Endothelial cell of umbilical vein (primary cell): Measurements from ENCODE around the gene DHX34.

ENCODE experiments used
- EZH2 ChIP-seq: IDR thresholded peaks from 2 replicates; pipeline ENCODE4 v1.6.1; 2012; ENCODE audit warnings: borderline replicate concordance, low read depth, mild to moderate bottlenecking, moderate library complexity, low read length, inconsistent platforms; ENCODE audit not compliant: severe bottlenecking
- POLR2AphosphoS5 ChIP-seq: IDR thresholded peaks from 2 replicates; pipeline ENCODE4 v1.6.1; 2012; ENCODE audit warnings: low read depth, mild to moderate bottlenecking, control low read depth, low read length, moderate library complexity; ENCODE audit not compliant: insufficient read depth
- TF ChIP-seq, protein P1 (sequence below), 2 donors: IDR thresholded peaks; 1 replicate in 1 of 2; 2 replicates in 1 of 2; pipeline ENCODE4 v1.5.1; 2011; ENCODE audit warnings: low read length in 2 of 2, mild to moderate bottlenecking in 2 of 2, moderate library complexity in 2 of 2, control low read depth in 1 of 2, inconsistent platforms in 1 of 2, low read depth in 1 of 2; ENCODE audit not compliant: insufficient read depth in 1 of 2; ENCODE audit errors: extremely low read depth in 1 of 2

DNA sequence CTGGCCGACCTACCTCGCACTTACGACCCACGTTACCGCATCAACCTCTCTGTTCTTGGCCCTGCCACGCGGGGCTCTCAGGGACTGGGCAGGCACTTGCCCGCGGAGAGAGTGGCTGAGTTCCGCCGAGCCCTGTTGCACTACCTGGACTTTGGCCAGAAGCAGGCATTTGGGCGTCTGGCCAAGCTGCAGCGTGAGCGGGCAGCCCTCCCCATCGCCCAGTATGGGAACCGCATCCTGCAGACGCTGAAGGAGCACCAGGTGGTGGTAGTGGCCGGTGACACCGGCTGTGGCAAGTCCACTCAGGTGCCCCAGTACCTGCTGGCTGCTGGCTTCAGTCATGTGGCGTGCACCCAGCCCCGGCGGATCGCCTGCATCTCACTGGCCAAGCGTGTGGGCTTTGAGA, 4.2 kb downstream of the DHX34 start:
- TF ChIP-seq, protein P1, sequence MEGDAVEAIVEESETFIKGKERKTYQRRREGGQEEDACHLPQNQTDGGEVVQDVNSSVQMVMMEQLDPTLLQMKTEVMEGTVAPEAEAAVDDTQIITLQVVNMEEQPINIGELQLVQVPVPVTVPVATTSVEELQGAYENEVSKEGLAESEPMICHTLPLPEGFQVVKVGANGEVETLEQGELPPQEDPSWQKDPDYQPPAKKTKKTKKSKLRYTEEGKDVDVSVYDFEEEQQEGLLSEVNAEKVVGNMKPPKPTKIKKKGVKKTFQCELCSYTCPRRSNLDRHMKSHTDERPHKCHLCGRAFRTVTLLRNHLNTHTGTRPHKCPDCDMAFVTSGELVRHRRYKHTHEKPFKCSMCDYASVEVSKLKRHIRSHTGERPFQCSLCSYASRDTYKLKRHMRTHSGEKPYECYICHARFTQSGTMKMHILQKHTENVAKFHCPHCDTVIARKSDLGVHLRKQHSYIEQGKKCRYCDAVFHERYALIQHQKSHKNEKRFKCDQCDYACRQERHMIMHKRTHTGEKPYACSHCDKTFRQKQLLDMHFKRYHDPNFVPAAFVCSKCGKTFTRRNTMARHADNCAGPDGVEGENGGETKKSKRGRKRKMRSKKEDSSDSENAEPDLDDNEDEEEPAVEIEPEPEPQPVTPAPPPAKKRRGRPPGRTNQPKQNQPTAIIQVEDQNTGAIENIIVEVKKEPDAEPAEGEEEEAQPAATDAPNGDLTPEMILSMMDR (IDR thresholded peaks at IDR 0.05; ENCODE audit: extremely low read depth in 1 of 2, insufficient read depth in 1 of 2, low read depth in 1 of 2, low read length in 2 of 2) = no peak
- TF ChIP-seq EZH2 = no peak
- TF ChIP-seq POLR2AphosphoS5 = no peak
